H9 (cell line): ENCODE data around the gene PARP8. TPM values are rescaled to one million over a fixed set of nuclear protein-coding genes. Genes with fewer than 3 reads are reported as not detected.
"Not testable (repeated sequence)": the region's sequence is repeated elsewhere in the genome, so short reads cannot be mapped to it uniquely, and the experiment has no call there.

ENCODE experiments used
- DNase-seq: peaks from one replicate; pipeline ENCODE4 v3.0.0-alpha.2; 2017
- H2AFZ ChIP-seq: one replicate; pipeline ENCODE4 v1.6.1; 2013; ENCODE audit warnings: mild to moderate bottlenecking, low read length, control low read depth, moderate library complexity
- H2AK5ac ChIP-seq: 2 replicates; pipeline ENCODE4 v1.6.1; 2013; ENCODE audit warnings: low read length, control low read depth, mixed read lengths; ENCODE audit not compliant: insufficient read length
- H2BK120ac ChIP-seq: one replicate; pipeline ENCODE4 v1.6.1; 2013; ENCODE audit warnings: low read depth, mild to moderate bottlenecking, low read length, control low read depth, inconsistent platforms; ENCODE audit not compliant: poor library complexity, severe bottlenecking
- H2BK12ac ChIP-seq: 2 replicates; pipeline ENCODE4 v1.6.1; 2013; ENCODE audit warnings: low read length, control low read depth, mixed read lengths, low read depth; ENCODE audit not compliant: insufficient read length
- H2BK15ac ChIP-seq: 2 replicates; pipeline ENCODE4 v1.6.1; 2013; ENCODE audit warnings: low read depth, low read length, control low read depth
- H2BK20ac ChIP-seq: one replicate; pipeline ENCODE4 v1.6.1; 2013; ENCODE audit warnings: low read depth, mild to moderate bottlenecking, low read length, control low read depth, inconsistent platforms; ENCODE audit not compliant: poor library complexity, severe bottlenecking
- H2BK5ac ChIP-seq: 2 replicates; pipeline ENCODE4 v1.6.1; 2013; ENCODE audit warnings: low read length, control low read depth, mixed read lengths; ENCODE audit not compliant: insufficient read length
- H3K14ac ChIP-seq: 2 replicates; pipeline ENCODE4 v1.6.1; 2013; ENCODE audit warnings: low read length, control low read depth; ENCODE audit not compliant: insufficient read depth
- H3K18ac ChIP-seq: 2 replicates; pipeline ENCODE4 v1.6.1; 2013; ENCODE audit warnings: low read depth, mild to moderate bottlenecking, mixed read lengths, low read length, control low read depth; ENCODE audit not compliant: insufficient read length
- H3K23ac ChIP-seq: 2 replicates; pipeline ENCODE4 v1.6.1; 2013; ENCODE audit warnings: low read length, control low read depth, mixed read lengths, low read depth; ENCODE audit not compliant: insufficient read length
- H3K23me2 ChIP-seq: 2 replicates; pipeline ENCODE4 v1.6.1; 2013; ENCODE audit warnings: low read depth, mild to moderate bottlenecking, mixed read lengths, low read length, control low read depth; ENCODE audit not compliant: insufficient read length, poor library complexity, severe bottlenecking
- H3K27ac ChIP-seq: 2 replicates; pipeline ENCODE4 v1.5.1; 2013; ENCODE audit warnings: low read length, control low read depth, mixed read lengths, low read depth; ENCODE audit not compliant: insufficient read length
- H3K27me3 ChIP-seq: 2 replicates; pipeline ENCODE4 v1.6.1; 2013; ENCODE audit warnings: low read length, control low read depth, inconsistent platforms; ENCODE audit not compliant: insufficient read depth
- H3K4ac ChIP-seq: 2 replicates; pipeline ENCODE4 v1.6.1; 2013; ENCODE audit warnings: low read depth, mild to moderate bottlenecking, control low read depth, inconsistent platforms, low read length, moderate library complexity
- H3K4me1 ChIP-seq: 2 replicates; pipeline ENCODE4 v1.6.1; 2013; ENCODE audit warnings: low read length, control low read depth, inconsistent platforms; ENCODE audit not compliant: insufficient read depth
- H3K4me2 ChIP-seq: 2 replicates; pipeline ENCODE4 v1.6.1; 2013; ENCODE audit warnings: low read length, control low read depth, mixed read lengths; ENCODE audit not compliant: insufficient read length, insufficient read depth
- H3K56ac ChIP-seq: 2 replicates; pipeline ENCODE4 v1.6.1; 2013; ENCODE audit warnings: low read depth, mild to moderate bottlenecking, mixed read lengths, low read length, control low read depth; ENCODE audit not compliant: insufficient read length
- H3K79me1 ChIP-seq: 2 replicates; pipeline ENCODE4 v1.6.1; 2013; ENCODE audit warnings: low read depth, mild to moderate bottlenecking, moderate library complexity, low read length, control low read depth, inconsistent platforms; ENCODE audit not compliant: insufficient read depth, poor library complexity, severe bottlenecking
- H3K79me2 ChIP-seq: 2 replicates; pipeline ENCODE4 v1.6.1; 2013; ENCODE audit warnings: low read length, control low read depth, inconsistent platforms; ENCODE audit not compliant: insufficient read depth
- H3K9ac ChIP-seq: 2 replicates; pipeline ENCODE4 v1.6.1; 2013; ENCODE audit warnings: low read length, control low read depth, mixed read lengths; ENCODE audit not compliant: insufficient read length; ENCODE audit errors: extremely low read depth
- H3K9me3 ChIP-seq: one replicate; pipeline ENCODE4 v1.6.1; 2013; ENCODE audit warnings: low read depth, low read length, inconsistent platforms; ENCODE audit not compliant: control insufficient read depth
- H3T11ph ChIP-seq: one replicate; pipeline ENCODE4 v1.6.1; 2013; ENCODE audit warnings: mild to moderate bottlenecking, low read length, control low read depth, inconsistent platforms
- H4K20me1 ChIP-seq: one replicate; pipeline ENCODE4 v1.6.1; 2013; ENCODE audit not compliant: control insufficient read depth, insufficient read length, insufficient read depth
- H4K5ac ChIP-seq: 2 replicates; pipeline ENCODE4 v1.6.1; 2013; ENCODE audit warnings: low read depth, mild to moderate bottlenecking, mixed read lengths, low read length, control low read depth; ENCODE audit not compliant: insufficient read length
- H4K8ac ChIP-seq: replicated peaks from 2 replicates; pipeline ENCODE4 v1.6.1; 2013; ENCODE audit warnings: low read length, control low read depth, mixed read lengths, low read depth; ENCODE audit not compliant: insufficient read length
- H4K91ac ChIP-seq: 2 replicates; pipeline ENCODE4 v1.6.1; 2013; ENCODE audit warnings: low read depth, mild to moderate bottlenecking, moderate library complexity, mixed read lengths, low read length, control low read depth; ENCODE audit not compliant: insufficient read length
- H3K27ac Mint-ChIP-seq, 3 experiments: 2 replicates in 2 of 3; 3 replicates in 1 of 3; pipeline ENCODE4 v1.8.0; 2020 to 2021; ENCODE audit warnings: mixed read lengths in 3 of 3, mild to moderate bottlenecking in 1 of 3, moderate library complexity in 1 of 3
- H3K27me3 Mint-ChIP-seq: 2 replicates; pipeline ENCODE4 v1.8.0; 2021; ENCODE audit warnings: low read depth, mild to moderate bottlenecking, moderate library complexity, mixed read lengths
- H3K36me3 Mint-ChIP-seq, 3 experiments: 2 replicates in 2 of 3; 3 replicates in 1 of 3; pipeline ENCODE4 v1.8.0; 2020 to 2021; ENCODE audit warnings: low read depth in 3 of 3, mixed read lengths in 3 of 3; ENCODE audit not compliant: insufficient read depth in 1 of 3
- H3K4me1 Mint-ChIP-seq, 2 experiments: 2 replicates each; pipeline ENCODE4 v1.8.0; 2020; ENCODE audit warnings: mixed read lengths in 2 of 2
- H3K4me3 Mint-ChIP-seq, 2 experiments: 2 replicates in 1 of 2; 3 replicates in 1 of 2; pipeline ENCODE4 v1.8.0; 2020 to 2021; ENCODE audit warnings: mild to moderate bottlenecking in 2 of 2, mixed read lengths in 2 of 2, moderate library complexity in 1 of 2
- H3K9me3 Mint-ChIP-seq, 2 experiments: 2 replicates in 1 of 2; 3 replicates in 1 of 2; pipeline ENCODE4 v1.8.0; 2020; ENCODE audit warnings: mild to moderate bottlenecking in 2 of 2, mixed read lengths in 2 of 2, moderate library complexity in 1 of 2
- CTCF ChIP-seq: fragments of 200-600 bp; sonication (generic); conservative IDR thresholded peaks from 3 replicates; pipeline ENCODE4 v1.8.0; 2021; ENCODE audit warnings: antibody characterized with exemption, mild to moderate bottlenecking
- WGBS: extraction: QIAGEN DNeasy Blood & Tissue Kit; methylation state at CpG from one replicate; pipeline ENCODE4 v1.1.7; 2013; ENCODE audit warnings: missing lambda C conversion rate, low lambda C conversion rate, mixed read lengths; ENCODE audit not compliant: insufficient read length; ENCODE audit errors: extremely low coverage; 5-methylcytosine and 5-hydroxymethylcytosine counted together
- total RNA-seq: library from RNA; stranded (reverse); gene quantifications from 2 replicates; pipeline ENCODE4 v1.2.1, GENCODE V29; 2021

The PARP8 gene
- total RNA-seq, 1 experiment from 2014 or later = 34.0 TPM

- H3K14ac ChIP-seq = peak overlapping the region; percentile 98; the same call in 1 of the 2 replicates
- H3K79me1 ChIP-seq = no peaks in the 10 kb centered on the region
- Mint-ChIP-seq H3K9me3 (no peaks in the 10 kb centered on the region; a peak in 1 of 5 replicates), H3K4me3 (peak overlapping the region; percentile 95 to 97), H3K36me3 (peaks cover 0 to 1% (median 0%) of the 10 kb centered on the region in 3 experiments; a peak in 1 of 7 replicates), H3K4me1 (peaks cover 32 to 43% of the 10 kb centered on the region in 2 experiments), H3K27ac (peak overlapping the region; percentile 85 to 100 (median 99)), H3K27me3 (peaks cover 11% of the 10 kb centered on the region)
- no peak overlapping the region for H2BK20ac ChIP-seq
- peak overlapping the region; percentile 64; the same call in 1 of the 2 replicates for H3K4ac ChIP-seq
- peak overlapping the region; percentile 94 for H4K91ac ChIP-seq
- no peak overlapping the region for H2BK15ac ChIP-seq
- no peak overlapping the region for H2AK5ac ChIP-seq
- H3K56ac ChIP-seq = no peak overlapping the region
- no peak for TF ChIP-seq CTCF
- peak; percentile 77 for DNase-seq
- H2BK5ac ChIP-seq = no peak overlapping the region
- no peak overlapping the region for H4K5ac ChIP-seq
- WGBS = no CpG with 5 or more reads among the region's 46 CpGs
- H2BK12ac ChIP-seq = no peak overlapping the region
- H2AFZ ChIP-seq = no peak overlapping the region
- H3K9me3 ChIP-seq = no peaks in the 10 kb centered on the region
- H3K9ac ChIP-seq = peak overlapping the region; percentile 90
- no peak overlapping the region for H3K23ac ChIP-seq
- H3K27me3 ChIP-seq = no peaks in the 10 kb centered on the region
- peaks cover 11% of the 10 kb centered on the region; the same call in 1 of the 2 replicates for H3K79me2 ChIP-seq
- H3K18ac ChIP-seq = peak overlapping the region; percentile 78
- H4K20me1 ChIP-seq = no peaks in the 10 kb centered on the region
- H3K4me1 ChIP-seq = no peaks in the 10 kb centered on the region; the same call in 1 of the 2 replicates
- H3K4me2 ChIP-seq = peak overlapping the region; percentile 77
- no peak overlapping the region for H4K8ac ChIP-seq
- H3T11ph ChIP-seq = peak overlapping the region; percentile 54
- H3K27ac ChIP-seq = no peak overlapping the region
- H2BK120ac ChIP-seq = peak overlapping the region; percentile 5
- peaks cover 9% of the 10 kb centered on the region for H3K23me2 ChIP-seq
Measured at GRCh38 chr5:50667653-50668595, 1.5 kb downstream of the PARP8 start.

- not testable (repeated sequence) for H4K8ac ChIP-seq, H3K4ac ChIP-seq, H3K23me2 ChIP-seq, H2BK5ac ChIP-seq, H2BK12ac ChIP-seq, H3K27me3 ChIP-seq, H2AFZ ChIP-seq, H3K79me1 ChIP-seq, H3K14ac ChIP-seq, H3K4me1 ChIP-seq, H3K18ac ChIP-seq, H2BK20ac ChIP-seq, H3K56ac ChIP-seq, H4K5ac ChIP-seq, H3K36me3 Mint-ChIP-seq, H3T11ph ChIP-seq, H3K9me3 ChIP-seq, H3K27ac ChIP-seq, DNase-seq, H4K91ac ChIP-seq, H2AK5ac ChIP-seq, H3K9me3 Mint-ChIP-seq, H4K20me1 ChIP-seq, H3K23ac ChIP-seq, H2BK15ac ChIP-seq
- Mint-ChIP-seq H3K4me3 (peak overlapping the region; percentile 95 to 97), H3K4me1 (peaks cover 36 to 47% of the 10 kb centered on the region in 2 experiments), H3K27ac (peak overlapping the region in 1 of 3 experiments; percentile 100; a peak in 2 of 7 replicates), H3K27me3 (peaks cover 11% of the 10 kb centered on the region)
- Histone ChIP-seq H2BK120ac (peak overlapping the region; percentile 61), H3K9ac (peak overlapping the region; percentile 90), H3K79me2 (peaks cover 11% of the 10 kb centered on the region; the same call in 1 of the 2 replicates), H3K4me2 (peak overlapping the region; percentile 77)
- WGBS = no CpG with 5 or more reads among the region's 1 CpG
Measured at GRCh38 chr5:50668636-50669035, 2.2 kb downstream of the PARP8 start.
